ENCODE results near the gene EDAR.

The EDAR gene

GRCh38 chr2:108923019-108923700 lies 65.9 kb downstream of the EDAR start:
- no peak for DNase-seq

GRCh38 chr2:108922141-108922915 lies 66.7 kb downstream of the EDAR start:
- no peak for DNase-seq

GRCh38 chr2:108921096-108922030 lies 67.7 kb downstream of the EDAR start:
- DNase-seq, result no peak

- no peak for DNase-seq
These were observed 68.3 kb downstream of the EDAR start for GRCh38 chr2:108920686-108921085.

- no peak for DNase-seq
These were observed 69.2 kb downstream of the EDAR start for GRCh38 chr2:108919571-108920373.

GRCh38 chr2:108918941-108919341 lies 70.1 kb downstream of the EDAR start:
- DNase-seq, result no peak

- no peak for DNase-seq
These were observed 70.7 kb downstream of the EDAR start for GRCh38 chr2:108918156-108918874.

GRCh38 chr2:108917526-108917925 lies 71.5 kb downstream of the EDAR start:
- DNase-seq, result no peak

GRCh38 chr2:108916796-108917421 lies 72.1 kb downstream of the EDAR start:
- no peak for DNase-seq

GRCh38 chr2:108916122-108916795 lies 72.8 kb downstream of the EDAR start:
- DNase-seq, result no peak

- no peak for DNase-seq
These were observed 76.5 kb downstream of the EDAR start for GRCh38 chr2:108912629-108912902.

- DNase-seq, result no peak
These were observed 77.0 kb downstream of the EDAR start for GRCh38 chr2:108911807-108912628.

GRCh38 chr2:108911401-108911800 lies 77.6 kb downstream of the EDAR start:
- no peak for DNase-seq

GRCh38 chr2:108910541-108911396 lies 78.3 kb downstream of the EDAR start:
- no peak for DNase-seq

- no peak for DNase-seq
These were observed 79.0 kb downstream of the EDAR start for GRCh38 chr2:108910011-108910431.

GRCh38 chr2:108909275-108909823 lies 79.7 kb downstream of the EDAR start:
- DNase-seq, result no peak

GRCh38 chr2:108908713-108909070 lies 80.3 kb downstream of the EDAR start:
- no peak for DNase-seq

GRCh38 chr2:108907822-108908712 lies 81.0 kb downstream of the EDAR start:
- DNase-seq, result no peak

Data from activated naive CD4-positive, alpha-beta T cell treated with anti-CD3 and anti-CD28 coated beads, Interleukin-2, amount 50 U/mL, for 16 hours (primary cell).